HFFc6 (cell line): ENCODE data around the gene MS4A8. TPM values are rescaled to one million over a fixed set of nuclear protein-coding genes. Genes with fewer than 3 reads are reported as not detected.
"Not testable (repeated sequence)": the region's sequence is repeated elsewhere in the genome, so short reads cannot be mapped to it uniquely, and the experiment has no call there.

Experiments
- DNase-seq: peaks from one replicate; pipeline ENCODE4 v3.0.0-alpha.2; 2018
- H3K27ac Mint-ChIP-seq: 2 replicates; pipeline ENCODE4 v1.8.0; 2020; ENCODE audit warnings: mild to moderate bottlenecking, mixed read lengths
- H3K27me3 Mint-ChIP-seq: 2 replicates; pipeline ENCODE4 v1.8.0; 2021; ENCODE audit warnings: mild to moderate bottlenecking, moderate library complexity, mixed read lengths; ENCODE audit not compliant: insufficient read depth
- H3K36me3 Mint-ChIP-seq: 2 replicates; pipeline ENCODE4 v1.8.0; 2021; ENCODE audit warnings: low read depth, mixed read lengths
- H3K4me1 Mint-ChIP-seq: 2 replicates; pipeline ENCODE4 v1.8.0; 2020; ENCODE audit warnings: low read depth, mixed read lengths
- H3K4me3 Mint-ChIP-seq: 2 replicates; pipeline ENCODE4 v1.8.0; 2020; ENCODE audit warnings: mild to moderate bottlenecking, moderate library complexity, mixed read lengths
- H3K9me3 Mint-ChIP-seq: 2 replicates; pipeline ENCODE4 v1.8.0; 2020; ENCODE audit warnings: mild to moderate bottlenecking, mixed read lengths
- CTCF ChIP-seq: fragments of 200-600 bp; sonication (generic); IDR thresholded peaks from 2 replicates; pipeline ENCODE4 v1.5.0; 2021; ENCODE audit warnings: antibody characterized with exemption, mild to moderate bottlenecking
- long read RNA-seq: library from polyadenylated mRNA; unstranded; transcript quantifications from one replicate; pipeline ENCODE4 v2.0.0, GENCODE V29; 2019
- total RNA-seq, 6 experiments: library from RNA; stranded (reverse); fragmentation: NEBNext Ultra II Directional; extraction: Animal tissue kit (Norgen Biotek cat#: 25700); gene quantifications; 2 replicates in 1 of 6; 3 replicates in 5 of 6; pipeline ENCODE4 v1.2.3, GENCODE V29; 2021

MS4A8 gene
- total RNA-seq = not detected
- long read RNA-seq = 0 reads

- no peak for TF ChIP-seq CTCF
- Mint-ChIP-seq H3K36me3 (no peaks in the 10 kb centered on the region), H3K27me3 (no peaks in the 10 kb centered on the region; the same call in 1 of the 2 replicates), H3K27ac (no peak within 1 kb of the TSS), H3K9me3 (peaks cover 3% of the 10 kb centered on the region; the same call in 1 of the 2 replicates), H3K4me3 (no peak within 1 kb of the TSS), H3K4me1 (no peaks in the 10 kb centered on the region)
- DNase-seq = no peak
Observed at GRCh38 chr11:60699284-60699691, at the start of gene MS4A8. Gene MS4A8 (plus strand): TSS chr11:60699612. CDS start chr11:60700861, 1,249 bp downstream.

- H3K36me3 Mint-ChIP-seq = no peaks in the 10 kb centered on the region
- H3K4me3 Mint-ChIP-seq = no peak overlapping the region
- no peak for DNase-seq
- no peaks in the 10 kb centered on the region for H3K27me3 Mint-ChIP-seq
- no peaks in the 10 kb centered on the region for H3K4me1 Mint-ChIP-seq
- no peak overlapping the region for H3K27ac Mint-ChIP-seq
- peaks cover 30% of the 10 kb centered on the region for H3K9me3 Mint-ChIP-seq
- no peak for TF ChIP-seq CTCF
Observed at GRCh38 chr11:60657888-60658287, 41.5 kb upstream of the MS4A8 start.

GRCh38 chr11:60658409-60658808 is 41.0 kb upstream of the MS4A8 start:
- Mint-ChIP-seq H3K27me3 (no peaks in the 10 kb centered on the region), H3K9me3 (peaks cover 32% of the 10 kb centered on the region), H3K4me1 (no peaks in the 10 kb centered on the region), H3K27ac (no peak overlapping the region), H3K36me3 (no peaks in the 10 kb centered on the region), H3K4me3 (no peak overlapping the region)
- TF ChIP-seq CTCF = no peak
- no peak for DNase-seq

- Mint-ChIP-seq H3K27ac (no peak overlapping the region), H3K36me3 (peaks cover 6% of the 10 kb centered on the region; the same call in 1 of the 2 replicates), H3K27me3 (no peaks in the 10 kb centered on the region), H3K4me1 (no peaks in the 10 kb centered on the region), H3K4me3 (no peak overlapping the region), H3K9me3 (peaks cover 26% of the 10 kb centered on the region)
- no peak for TF ChIP-seq CTCF
- no peak for DNase-seq
Observed at GRCh38 chr11:60672255-60672654, 27.2 kb upstream of the MS4A8 start.

- not testable (repeated sequence) for H3K27me3 Mint-ChIP-seq, H3K4me1 Mint-ChIP-seq, H3K27ac Mint-ChIP-seq, H3K36me3 Mint-ChIP-seq, DNase-seq, H3K4me3 Mint-ChIP-seq
- peaks cover 48% of the 10 kb centered on the region for H3K9me3 Mint-ChIP-seq
Observed at GRCh38 chr11:60678231-60678630, 21.2 kb upstream of the MS4A8 start.

GRCh38 chr11:60679879-60680278 is 19.5 kb upstream of the MS4A8 start:
- H3K27ac Mint-ChIP-seq = no peak overlapping the region
- no peak for DNase-seq
- no peaks in the 10 kb centered on the region for H3K27me3 Mint-ChIP-seq
- H3K36me3 Mint-ChIP-seq = 0 out of 2 replicates have a peak, but pooled peaks cover 4% of the 10 kb centered on the region
- peaks cover 43% of the 10 kb centered on the region for H3K9me3 Mint-ChIP-seq
- no peak for TF ChIP-seq CTCF
- H3K4me3 Mint-ChIP-seq = no peak overlapping the region
- no peaks in the 10 kb centered on the region for H3K4me1 Mint-ChIP-seq
